MM.1S (cell line): ENCODE measurements around the gene CETP.

Experiments used
- EZH2 ChIP-seq: fragments of 300-600 bp; sonication (generic); optimal IDR thresholded peaks from 2 replicates; pipeline ENCODE3; 2017; ENCODE audit warnings: low read depth, mild to moderate bottlenecking, antibody characterized with exemption, low read length, mixed read lengths
- EZH2phosphoT487 ChIP-seq: fragments of 300-600 bp; sonication (generic); IDR thresholded peaks from 2 replicates; pipeline ENCODE4 v1.6.1; 2018; ENCODE audit warnings: antibody characterized with exemption, low read length
- TF ChIP-seq, protein P1 (sequence below): fragments of 300-600 bp; sonication (generic); IDR thresholded peaks from 2 replicates; pipeline ENCODE4 v1.5.1; 2016; ENCODE audit warnings: antibody characterized with exemption, low read length, mixed read lengths

GRCh38 chr16:56977823-56978430 is 16.2 kb downstream of the CETP start:
- TF ChIP-seq, protein P1, sequence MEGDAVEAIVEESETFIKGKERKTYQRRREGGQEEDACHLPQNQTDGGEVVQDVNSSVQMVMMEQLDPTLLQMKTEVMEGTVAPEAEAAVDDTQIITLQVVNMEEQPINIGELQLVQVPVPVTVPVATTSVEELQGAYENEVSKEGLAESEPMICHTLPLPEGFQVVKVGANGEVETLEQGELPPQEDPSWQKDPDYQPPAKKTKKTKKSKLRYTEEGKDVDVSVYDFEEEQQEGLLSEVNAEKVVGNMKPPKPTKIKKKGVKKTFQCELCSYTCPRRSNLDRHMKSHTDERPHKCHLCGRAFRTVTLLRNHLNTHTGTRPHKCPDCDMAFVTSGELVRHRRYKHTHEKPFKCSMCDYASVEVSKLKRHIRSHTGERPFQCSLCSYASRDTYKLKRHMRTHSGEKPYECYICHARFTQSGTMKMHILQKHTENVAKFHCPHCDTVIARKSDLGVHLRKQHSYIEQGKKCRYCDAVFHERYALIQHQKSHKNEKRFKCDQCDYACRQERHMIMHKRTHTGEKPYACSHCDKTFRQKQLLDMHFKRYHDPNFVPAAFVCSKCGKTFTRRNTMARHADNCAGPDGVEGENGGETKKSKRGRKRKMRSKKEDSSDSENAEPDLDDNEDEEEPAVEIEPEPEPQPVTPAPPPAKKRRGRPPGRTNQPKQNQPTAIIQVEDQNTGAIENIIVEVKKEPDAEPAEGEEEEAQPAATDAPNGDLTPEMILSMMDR = no peak
- TF ChIP-seq EZH2phosphoT487 = no peak
- no peak for TF ChIP-seq EZH2
